Measurements from ENCODE around the gene DDX5.
"Not testable (repeated sequence)": the region's sequence is repeated elsewhere in the genome, so short reads cannot be mapped to it uniquely, and the experiment has no call there.

The DDX5 gene

DNA sequence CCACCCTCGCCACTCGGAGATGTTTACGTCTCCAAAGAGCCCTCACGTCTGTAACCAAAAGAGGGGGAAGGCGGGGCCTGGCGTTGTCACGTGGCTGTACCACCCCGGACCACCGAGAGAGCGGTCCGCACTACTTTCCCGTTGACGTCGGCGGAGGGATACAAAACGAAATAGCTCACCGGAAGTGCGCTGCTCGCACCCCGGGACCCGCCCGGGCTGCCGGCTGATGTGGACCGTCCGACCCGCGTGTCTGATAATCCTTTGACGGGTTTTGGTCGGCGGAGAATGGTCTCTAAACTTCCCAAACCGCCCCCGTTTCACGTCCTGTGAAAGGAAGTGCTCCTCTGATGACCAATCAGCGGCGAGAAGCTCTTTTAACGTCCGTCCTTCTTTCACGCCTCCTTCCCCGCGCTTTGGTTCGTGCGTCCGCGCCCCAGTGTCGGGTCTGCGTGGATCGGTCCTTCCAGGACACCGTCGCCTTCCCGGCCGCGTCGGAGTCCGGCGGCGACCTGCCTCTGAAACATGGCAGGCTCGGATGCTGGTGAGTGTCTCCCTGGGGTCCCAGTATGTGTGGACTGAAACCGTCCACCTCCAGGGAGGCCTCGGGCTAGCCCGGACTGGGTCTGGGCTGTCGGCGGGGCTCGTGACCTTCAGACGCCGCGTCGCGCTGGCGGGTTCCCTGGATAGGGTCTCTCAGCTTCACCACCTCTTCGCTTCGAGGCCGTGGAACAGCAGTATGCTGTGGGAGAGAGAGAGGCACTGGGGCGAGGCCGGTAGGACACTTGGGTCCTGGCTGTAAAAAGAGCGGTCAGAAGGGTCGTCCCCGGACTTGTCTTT lies 705 bp upstream of the DDX5 start, which contains the start of gene CEP95:
TSS of gene CEP95 (plus strand) at position 402 of the 837 bp plus-strand sequence. CDS start at position 523, 121 bp downstream.
- DNase-seq: peak; percentile 100

DNA sequence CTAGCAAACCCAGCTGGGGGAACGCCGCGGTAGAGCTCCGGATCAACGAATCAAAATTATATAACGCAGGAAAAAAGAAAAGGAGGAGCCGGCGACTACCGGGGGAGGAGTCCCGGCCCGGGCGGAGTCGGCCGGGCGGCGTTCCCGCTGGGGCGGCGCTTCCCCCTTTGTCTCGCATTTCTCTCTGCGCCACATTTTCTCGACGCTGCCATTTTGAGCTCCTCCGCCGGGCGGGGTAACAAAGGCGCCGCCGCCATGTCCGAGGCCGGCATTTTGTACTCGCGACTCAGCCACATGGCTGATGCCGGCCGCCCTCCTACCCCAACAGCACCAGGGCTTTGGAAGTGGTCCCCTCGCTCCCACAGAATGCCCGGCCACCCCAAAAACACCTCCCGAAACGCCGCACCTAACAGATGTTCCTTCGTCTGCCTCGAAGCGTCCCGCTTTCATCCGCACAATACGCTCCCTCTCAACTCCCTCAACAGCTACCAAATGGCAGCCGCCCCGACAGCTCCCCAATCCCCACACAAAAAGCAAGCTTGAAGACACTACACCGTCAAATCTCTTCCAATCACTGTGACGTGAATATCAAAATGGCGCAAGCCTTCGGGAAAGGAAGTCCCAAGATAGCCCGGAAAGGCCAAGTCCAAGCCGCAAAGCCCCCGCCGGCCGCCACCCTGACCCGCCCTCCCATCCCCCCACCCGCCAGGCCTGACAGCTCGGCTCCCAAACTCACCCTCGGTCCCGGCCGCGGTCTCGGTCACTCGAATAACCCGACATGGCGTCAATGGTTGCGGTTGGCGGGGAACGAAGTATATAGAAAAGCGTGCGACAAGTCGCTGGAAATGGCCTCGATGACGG lies 519 bp downstream of the DDX5 start:
- DNase-seq: peak; percentile 47 to 79

DNA sequence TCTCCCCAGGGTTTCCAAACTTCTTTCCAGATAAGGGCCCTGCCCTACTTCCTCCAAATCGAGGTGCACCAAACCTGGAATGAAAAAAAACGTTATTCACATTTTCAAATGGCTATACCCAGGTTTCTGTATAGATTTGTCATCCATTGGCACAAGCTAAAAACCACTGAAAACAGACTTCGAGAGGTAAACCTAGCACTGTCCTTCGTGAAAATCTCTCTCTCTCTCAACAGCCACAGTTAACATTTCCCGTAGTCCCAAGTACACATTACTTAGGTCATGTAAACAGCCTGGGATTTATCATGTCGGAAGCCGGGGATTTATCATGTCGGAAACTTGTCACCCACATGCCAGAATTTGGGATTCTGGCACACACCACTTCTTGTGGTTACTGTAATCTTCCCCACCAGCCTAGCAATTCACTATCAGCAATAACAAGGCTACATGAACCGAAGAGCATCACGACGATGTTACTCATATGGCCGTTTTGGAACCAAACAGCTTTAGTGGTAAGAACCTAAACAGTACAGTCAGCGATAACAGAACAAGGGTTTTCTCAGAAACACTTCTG lies 1.2 kb downstream of the DDX5 start:
- DNase-seq: peak in 1 of 2 experiments; percentile 41

DNA sequence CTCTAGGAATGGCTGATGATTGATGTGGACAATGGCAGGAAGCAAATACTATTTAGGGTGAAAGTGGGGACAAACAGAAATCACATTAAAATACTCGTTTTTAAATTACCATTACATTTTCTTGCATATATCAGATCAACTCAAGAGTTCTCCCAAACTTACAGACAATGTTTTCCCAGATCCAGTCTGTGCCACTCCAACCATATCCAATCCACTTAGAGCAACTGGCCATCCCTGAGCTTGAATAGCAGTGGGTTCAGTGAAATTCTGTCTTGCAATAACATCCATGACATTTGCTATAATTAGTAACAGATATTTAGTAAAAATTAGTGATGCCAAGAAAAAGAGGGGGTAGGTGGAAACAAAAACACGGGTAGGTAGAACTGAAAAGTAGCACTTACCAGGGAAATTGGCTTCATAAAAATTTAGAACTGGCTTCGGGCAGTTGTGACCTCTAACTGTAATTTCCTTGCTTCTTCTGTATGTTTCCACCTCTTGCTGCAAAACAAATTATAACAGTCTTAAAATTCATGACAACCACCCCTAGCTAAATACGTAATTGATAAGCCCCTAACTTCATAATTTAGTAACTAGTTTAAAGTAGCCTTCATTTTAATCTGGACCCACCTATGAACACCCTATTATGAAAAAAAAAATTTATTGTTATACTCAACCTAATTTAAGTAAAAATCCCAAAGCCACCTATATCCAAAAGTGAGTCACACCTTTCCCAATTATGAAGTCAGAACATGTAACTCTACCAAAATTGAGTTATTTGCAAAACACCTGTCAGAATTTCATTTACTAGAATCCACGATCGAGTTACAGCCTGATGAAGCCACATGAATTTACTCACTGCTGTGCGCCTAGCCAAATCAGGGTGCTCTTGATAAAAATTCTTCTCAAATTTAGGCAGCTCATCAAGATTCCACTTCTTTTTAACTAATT lies 2.0 kb downstream of the DDX5 start:
- no peak for DNase-seq

DNA sequence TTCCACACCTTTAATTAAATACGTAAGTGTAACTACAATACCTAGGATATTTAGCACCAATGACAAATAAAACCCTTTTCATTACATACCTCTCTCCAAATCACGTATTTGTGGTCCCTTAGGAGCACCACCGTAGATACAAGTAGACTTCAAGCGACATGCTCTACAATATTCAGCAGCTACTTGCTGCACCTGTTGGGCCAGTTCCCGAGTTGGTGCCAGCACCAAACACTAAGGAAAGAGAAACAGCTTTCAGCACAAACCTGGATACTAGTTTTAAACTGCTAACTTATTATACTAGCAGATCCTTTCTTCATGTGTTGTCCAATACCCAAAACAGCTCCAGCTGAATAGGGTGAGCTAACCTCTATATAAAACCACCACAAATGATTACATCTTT lies 2.7 kb downstream of the DDX5 start:
- no peak for DNase-seq

DNA sequence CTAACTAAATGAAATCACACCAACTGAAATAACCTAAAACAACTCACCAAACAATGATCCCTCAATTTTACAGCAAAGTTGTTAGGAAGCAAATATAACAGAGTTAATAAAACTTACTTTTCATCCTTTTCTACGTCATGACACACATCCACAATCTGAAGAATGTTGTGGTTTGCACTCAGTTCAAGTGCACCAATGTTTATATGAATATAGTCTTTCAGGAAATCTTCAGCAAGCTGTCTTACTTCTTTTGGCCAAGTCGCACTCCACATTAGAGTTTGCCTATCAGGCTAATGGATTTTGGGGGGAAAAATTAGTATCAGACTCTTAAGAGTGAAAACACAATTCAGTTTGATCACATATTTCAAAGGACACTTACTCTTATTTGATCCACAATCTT lies 3.3 kb downstream of the DDX5 start:
- DNase-seq: no peak

DNA sequence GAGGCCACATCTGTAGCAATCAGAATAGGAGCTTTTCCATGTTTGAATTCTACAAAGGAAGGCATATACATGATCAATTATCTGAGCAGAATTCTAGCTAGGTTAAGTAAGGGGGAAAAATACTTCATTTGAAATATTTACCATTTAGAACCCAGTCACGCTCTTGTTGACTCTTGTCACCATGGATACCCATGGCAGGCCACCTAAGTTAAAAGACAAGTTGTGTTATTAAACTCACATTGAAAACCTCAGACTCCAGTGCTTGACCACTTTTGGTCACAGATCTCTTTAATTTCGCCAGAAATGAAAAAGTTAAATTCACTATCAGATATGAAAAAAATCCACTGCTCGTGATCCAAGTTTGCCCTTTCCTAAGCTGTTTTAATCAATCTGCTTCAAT lies 4.1 kb downstream of the DDX5 start:
- DNase-seq: no peak

DNA sequence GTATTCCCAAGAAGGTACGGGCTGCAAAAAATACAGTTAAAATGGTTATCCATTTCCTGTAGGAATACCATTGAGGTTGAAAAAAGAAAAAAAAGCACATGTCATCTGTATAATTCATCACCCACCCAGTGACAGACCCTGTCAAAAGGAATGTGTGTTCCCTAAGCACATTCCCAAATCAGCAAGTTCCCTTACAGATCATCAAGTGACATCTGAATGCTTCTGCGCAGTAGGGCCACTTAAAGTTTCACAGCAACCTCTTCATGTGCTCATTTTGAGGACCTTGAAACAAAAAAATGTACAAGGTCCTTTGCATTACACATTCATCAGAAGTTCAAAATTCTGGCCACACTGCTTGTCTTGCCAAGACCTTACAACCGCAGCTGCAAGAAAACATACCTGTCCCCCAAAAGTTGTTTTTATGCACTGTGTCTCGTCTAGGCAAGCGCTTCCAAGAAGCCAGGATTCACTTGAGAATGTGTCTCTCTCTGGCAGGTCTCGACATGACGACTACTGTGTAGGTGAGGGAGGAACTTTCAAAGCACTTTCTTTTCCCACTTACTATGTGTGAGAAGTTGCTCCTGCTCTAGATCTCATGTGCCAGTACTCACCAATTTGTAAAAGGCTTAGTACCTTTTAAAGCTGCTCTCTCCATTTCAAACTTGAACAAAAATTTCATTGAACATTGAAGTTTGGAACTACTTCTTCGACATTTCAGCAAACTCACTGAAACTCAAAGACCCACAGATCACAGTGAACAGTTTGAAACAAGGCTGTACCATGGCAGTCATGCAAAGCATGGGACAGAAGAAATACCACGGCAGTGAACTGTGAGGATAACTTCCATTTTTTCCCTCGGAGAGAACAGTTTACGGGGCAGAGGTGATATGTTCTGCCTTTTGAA lies 5.0 kb downstream of the DDX5 start:
- no peak for DNase-seq

DNA sequence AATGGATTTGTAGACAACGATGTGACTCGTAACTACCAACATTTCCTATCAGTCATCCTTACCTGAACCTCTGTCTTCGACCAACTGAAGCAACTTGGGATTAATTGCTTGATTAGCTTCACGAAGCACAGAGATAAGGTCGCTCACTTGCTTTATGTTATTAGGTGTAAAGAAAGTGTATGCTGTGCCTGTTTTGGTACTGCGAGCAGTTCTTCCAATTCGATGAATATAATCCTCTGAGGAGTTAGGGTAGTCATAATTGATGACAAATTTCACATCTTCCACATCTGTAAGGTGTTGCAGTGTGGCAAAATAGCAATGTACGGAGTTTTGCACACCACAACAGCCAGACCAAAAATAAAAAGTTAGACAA lies 5.6 kb downstream of the DDX5 start:
- DNase-seq: no peak

DNA sequence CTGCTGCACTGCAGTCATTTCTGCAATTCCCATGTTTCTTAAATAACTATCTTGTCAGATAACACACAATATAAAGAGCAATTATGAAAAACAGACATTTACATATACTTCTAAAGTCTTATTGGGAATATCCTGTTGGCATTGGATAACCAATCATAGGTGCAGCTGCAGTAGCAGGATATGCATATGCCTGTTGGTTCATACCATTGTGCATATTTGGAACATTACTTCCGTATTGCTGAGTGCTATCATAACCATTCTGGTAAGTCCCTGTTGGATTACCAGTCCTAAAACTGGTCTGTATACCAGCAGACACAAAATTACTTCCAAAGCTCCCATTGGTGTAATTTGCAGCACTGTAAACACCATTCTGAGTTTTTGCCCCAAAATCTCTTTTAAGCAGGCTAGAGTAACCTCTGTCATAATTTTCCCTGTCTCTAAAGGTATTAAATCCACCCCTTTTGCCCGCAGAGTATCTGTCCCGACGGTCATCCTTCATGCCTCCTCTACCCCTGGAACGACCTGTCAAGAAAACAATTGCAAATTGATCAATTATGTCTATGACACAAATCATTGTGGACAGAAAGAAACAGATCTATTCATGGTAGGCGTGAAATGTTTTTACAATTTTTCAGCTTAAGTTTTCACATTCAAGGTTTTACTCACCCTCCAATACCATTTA lies 6.1 kb downstream of the DDX5 start:
- DNase-seq: no peak

DNA sequence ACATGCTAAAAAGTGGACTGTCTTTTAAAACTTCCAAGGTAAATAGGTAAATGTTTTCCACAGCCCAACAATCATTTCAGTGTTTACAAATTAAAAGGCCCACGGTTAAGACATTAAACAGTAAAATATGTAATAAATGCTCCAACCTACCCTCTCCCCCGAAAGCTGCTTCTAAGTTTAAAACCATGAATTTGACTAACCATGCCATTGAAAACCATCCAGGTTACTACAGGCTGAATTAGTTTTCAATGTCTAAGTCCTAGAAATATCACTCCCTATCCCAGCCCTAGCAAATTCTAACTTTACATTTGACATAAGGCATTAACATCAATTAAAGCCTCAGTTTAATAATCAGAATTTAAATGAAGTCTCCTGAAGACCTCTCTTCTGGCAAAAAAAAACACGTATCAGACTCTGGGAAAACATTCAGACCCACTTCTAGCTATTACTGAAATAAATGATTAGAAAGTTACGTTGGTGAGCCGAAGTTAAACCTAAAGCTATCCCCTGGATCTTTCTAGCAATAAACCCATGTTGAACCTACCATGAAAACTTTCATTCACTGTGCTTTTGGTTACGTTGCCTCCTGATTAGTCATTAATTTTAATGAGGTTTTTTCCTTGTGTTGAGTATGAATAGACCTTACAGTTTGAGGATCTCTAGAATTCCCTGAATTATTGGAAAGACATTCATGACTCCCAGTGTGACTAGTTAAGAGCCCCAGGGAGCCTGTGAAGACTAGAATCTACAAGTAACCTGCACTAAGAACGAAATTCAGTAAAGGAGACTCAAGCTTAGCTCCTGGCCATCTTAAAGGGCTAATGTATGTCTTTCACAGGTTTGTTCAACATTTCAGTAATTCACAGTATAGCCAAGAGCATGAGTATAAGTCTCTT lies 7.5 kb downstream of the DDX5 start:
- no peak for DNase-seq

DNA sequence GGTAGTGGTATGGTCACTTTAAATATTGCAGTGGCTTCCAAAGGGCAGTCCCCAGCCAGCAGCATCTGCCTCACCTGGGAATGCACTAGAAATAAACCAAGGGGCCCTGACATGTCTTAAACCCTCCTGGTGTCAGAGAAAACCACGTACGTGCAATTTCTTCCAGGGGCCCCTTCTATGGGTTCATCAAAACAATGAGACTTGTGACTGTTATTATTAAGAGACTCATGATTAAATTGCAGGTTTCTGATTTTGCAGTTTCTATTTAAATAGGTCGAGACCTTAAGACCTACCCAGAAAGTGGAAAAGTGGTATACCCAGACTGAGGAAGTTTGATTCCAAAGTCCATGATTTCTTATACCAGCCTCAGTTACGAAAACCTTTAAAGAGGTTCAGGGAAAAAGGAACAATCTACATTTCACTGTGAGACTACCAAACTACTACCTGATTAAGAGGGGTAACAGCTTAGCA lies 8.5 kb downstream of the DDX5 start:
- no peak for DNase-seq

DNA sequence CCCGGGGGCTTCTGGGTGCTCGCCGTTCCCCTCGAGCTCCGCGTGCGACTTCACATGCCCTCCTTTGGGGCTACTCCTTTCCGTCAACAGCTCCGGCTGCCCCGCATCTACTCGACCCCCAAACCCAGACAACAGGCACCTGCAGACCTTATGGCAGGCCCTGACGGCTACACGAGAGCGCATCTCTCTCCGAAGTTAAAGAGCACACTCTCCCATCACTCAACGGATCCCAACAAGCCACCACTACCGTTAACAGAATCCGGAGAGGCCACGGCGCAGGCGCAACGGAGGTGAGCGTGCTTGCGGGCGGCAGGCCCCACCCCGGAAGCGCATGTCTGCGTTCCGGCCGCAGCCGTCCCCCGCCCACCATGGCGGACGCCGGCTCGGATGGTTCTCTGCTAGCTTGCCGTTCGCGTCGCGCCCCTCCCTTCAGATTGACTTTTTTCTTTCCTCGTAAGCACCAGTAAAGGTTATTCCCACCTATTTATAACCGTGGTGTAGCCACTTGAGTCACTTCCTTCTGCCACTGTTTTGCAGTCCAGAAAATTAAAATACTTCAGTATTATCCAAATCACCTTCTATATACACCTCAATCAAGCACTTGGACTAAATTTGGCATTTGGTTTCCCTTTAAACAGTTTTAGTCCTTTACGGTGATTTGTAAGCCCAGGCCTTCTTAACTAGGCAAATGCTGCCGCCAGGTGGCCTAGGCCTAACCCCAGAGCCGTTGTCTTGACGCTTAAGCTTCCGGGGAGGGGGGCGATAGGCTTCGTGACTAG lies 9.1 kb downstream of the DDX5 start, which contains the start of gene POLG2:
TSS of gene POLG2 (minus strand) at position 269 of the 779 bp plus-strand sequence. CDS start at position 183, 86 bp downstream.
- peak; percentile 91 to 94 for DNase-seq

DNA sequence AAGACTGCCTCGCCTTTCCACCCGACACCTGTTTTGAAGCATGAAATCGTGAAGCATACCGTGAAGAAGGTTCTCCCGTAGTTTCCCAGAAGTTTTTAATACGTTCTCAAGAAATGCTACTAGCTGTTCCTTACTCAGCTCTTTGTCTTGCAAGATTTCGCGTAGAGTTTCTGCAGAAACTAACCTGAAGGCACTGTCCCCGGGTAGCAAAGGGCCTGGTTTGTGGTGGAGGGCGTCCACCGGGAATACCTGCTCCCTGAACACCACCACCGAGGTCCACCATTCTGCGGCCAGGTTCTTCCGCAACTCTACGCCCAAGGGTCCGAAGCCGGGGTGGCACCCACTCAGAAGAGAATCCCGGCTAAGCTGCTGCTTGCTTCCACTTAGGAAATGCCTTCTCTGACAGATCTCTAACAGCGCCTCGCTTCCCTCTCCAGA lies 9.7 kb downstream of the DDX5 start:
- peak; percentile 65 to 76 for DNase-seq

DNA sequence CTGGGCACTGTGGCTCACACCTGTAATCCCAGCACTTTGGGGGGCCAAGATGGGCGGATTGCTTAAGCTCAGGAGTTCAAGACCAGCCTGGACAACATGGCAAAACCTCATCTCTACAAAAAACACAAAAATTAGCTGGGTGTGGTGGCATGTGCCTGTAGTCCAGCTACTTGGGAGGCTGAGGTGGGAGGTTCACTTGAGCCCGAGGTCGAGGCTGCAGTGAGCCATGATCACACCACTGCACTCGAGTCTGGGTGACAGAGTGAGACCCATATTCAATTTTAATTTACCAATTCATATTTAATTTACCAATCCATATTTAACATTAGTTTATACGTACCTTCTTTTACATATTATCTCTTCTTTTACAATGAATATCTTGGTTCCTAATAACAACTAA lies 10.8 kb downstream of the DDX5 start:
- not testable (repeated sequence) for DNase-seq

DNA sequence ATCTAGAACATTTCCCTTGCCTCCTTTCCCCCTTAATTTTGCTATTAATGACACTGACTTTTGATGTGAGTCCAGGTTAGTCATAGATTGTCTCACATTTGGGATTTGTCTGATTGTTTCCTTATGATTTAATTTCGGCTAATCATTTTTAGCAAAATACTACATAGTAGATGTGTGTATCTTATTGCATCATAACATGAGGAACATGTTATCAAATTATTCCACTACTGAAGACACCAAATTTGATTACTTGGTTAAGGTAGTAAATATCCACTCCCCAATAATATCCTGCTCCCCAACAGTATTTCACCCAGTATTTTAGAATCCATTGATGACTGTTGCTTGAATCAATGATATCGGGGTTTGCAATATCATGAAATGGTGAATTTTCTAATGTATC lies 12.0 kb downstream of the DDX5 start:
- no peak for DNase-seq

DNA sequence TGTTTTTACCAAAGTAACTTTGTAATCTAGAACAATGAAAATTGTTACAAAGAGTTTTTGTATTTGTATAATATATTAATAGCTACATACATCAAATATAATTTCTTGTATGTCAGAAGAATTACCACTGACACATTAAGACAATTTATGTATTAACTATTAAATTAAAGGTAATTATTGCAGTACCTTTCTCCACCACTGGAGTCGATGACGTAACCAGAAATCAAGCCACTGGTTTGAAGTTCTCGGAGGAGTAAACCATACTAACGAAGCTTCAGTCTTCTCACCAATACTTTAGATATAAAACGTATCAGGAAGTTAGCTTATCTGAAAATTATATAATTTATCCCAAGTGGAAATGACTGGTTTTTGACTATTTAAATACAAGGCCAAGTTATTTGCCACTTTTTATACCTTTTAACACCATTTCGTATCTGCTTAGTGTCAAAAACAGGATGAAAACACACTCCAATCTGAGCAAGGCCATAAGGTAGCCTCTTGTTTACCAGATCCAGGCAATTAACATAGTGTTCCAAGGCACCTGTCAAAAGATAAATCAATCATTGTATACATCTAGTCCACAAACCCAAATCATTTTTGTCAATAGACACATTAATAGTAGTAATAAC lies 13.5 kb downstream of the DDX5 start:
- DNase-seq: peak in 1 of 2 experiments; percentile 35

DNA sequence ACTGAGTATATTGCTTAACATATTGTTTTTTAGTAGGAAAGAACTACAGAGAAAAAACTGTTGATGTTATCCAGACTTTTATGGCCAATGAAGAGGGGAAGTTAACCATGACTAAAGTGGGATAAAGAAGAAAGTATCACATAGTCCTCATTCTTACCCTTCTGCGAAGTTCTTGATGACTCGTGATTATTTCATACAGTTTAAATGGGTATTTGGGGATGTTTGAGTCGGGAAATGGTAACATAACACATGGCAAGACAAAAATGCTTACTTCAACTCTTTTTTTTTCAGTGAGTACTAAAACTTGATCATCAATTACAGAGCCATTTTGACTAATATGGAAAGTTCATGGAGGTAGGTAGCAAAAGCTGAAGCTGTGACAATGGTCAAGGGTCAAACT lies 14.1 kb downstream of the DDX5 start:
- no peak for DNase-seq
